ENCODE measurements around the gene PLEKHH3.
A peak's percentile ranks its signal among the peaks of the same experiment; 100 is the strongest.
"Not testable (repeated sequence)": the region's sequence is repeated elsewhere in the genome, so short reads cannot be mapped to it uniquely, and the experiment has no call there.

Gene PLEKHH3

GRCh38 chr17:42669977-42670788 lies 6.6 kb downstream of the PLEKHH3 start:
- peak; percentile 57 for DNase-seq

- DNase-seq = no peak
Measured at GRCh38 chr17:42669705-42669976, 7.2 kb downstream of the PLEKHH3 start.

- no peak for DNase-seq
Measured at GRCh38 chr17:42667088-42667951, 9.5 kb downstream of the PLEKHH3 start.

- not testable (repeated sequence) for DNase-seq
Measured at GRCh38 chr17:42666126-42666525, 10.7 kb downstream of the PLEKHH3 start.

GRCh38 chr17:42665581-42666001 lies 11.2 kb downstream of the PLEKHH3 start:
- no peak for DNase-seq

- DNase-seq = no peak
Measured at GRCh38 chr17:42660692-42661345, 16.0 kb downstream of the PLEKHH3 start.

GRCh38 chr17:42659932-42660274 lies 16.9 kb downstream of the PLEKHH3 start:
- not testable (repeated sequence) for DNase-seq

GRCh38 chr17:42659079-42659931 lies 17.5 kb downstream of the PLEKHH3 start, which contains the start of gene TUBG2:
TSS of gene TUBG2 (plus strand) at chr17:42659284. CDS start at chr17:42659504, 220 bp downstream.
- peak; percentile 82 for DNase-seq

- no peak for DNase-seq
Measured at GRCh38 chr17:42657824-42658588, 18.8 kb downstream of the PLEKHH3 start.

GRCh38 chr17:42655528-42655927 lies 21.3 kb downstream of the PLEKHH3 start:
- DNase-seq = no peak

- no peak for DNase-seq
Measured at GRCh38 chr17:42653179-42654124, 23.3 kb downstream of the PLEKHH3 start.

- no peak for DNase-seq
Measured at GRCh38 chr17:42651392-42651791, 25.4 kb downstream of the PLEKHH3 start.

GRCh38 chr17:42647778-42648177 lies 29.0 kb downstream of the PLEKHH3 start:
- DNase-seq = no peak

- no peak for DNase-seq
Measured at GRCh38 chr17:42642336-42642735, 34.5 kb downstream of the PLEKHH3 start.

GRCh38 chr17:42640121-42640520 lies 36.7 kb downstream of the PLEKHH3 start:
- DNase-seq = no peak

- no peak for DNase-seq
Measured at GRCh38 chr17:42639525-42640113, 37.2 kb downstream of the PLEKHH3 start.

GRCh38 chr17:42632949-42633444 lies 43.8 kb downstream of the PLEKHH3 start:
- no peak for DNase-seq

- DNase-seq = no peak
Measured at GRCh38 chr17:42629411-42630009, 47.3 kb downstream of the PLEKHH3 start.

GRCh38 chr17:42627032-42627764 lies 49.6 kb downstream of the PLEKHH3 start:
- DNase-seq = not testable (repeated sequence)
